Jurkat, Clone E6-1 (cell line): ENCODE results near the gene BRINP2.

Experiments used
- DNase-seq: peaks from one replicate; pipeline ENCODE4 v3.0.0-alpha.2; 2011; ENCODE audit warnings: low read depth, low spot score
- H3K4me3 ChIP-seq: 2 replicates; pipeline ENCODE4 v1.5.1; 2011; ENCODE audit warnings: mild to moderate bottlenecking, low read length, control low read depth, moderate library complexity

Gene BRINP2

DNA sequence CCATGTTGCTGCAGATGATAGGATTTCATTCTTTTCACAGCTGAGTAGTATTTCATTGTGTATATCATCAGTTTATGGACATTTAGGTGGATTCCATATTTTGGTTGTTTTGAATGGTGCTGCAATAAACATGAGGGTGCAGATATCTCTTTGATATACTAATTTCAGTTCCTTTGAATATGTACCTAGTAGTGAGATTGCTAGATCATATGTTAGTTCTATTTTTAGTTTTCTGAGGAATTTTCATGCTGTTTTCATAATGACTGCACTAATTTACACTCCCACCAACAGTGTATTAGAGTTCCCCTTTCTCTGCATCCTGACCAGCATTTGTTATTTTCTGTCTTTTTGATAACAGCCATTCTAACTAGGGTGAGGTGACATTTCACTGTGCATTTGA is 82.1 kb downstream of the BRINP2 start:
- no peak for DNase-seq
- no peak overlapping the region for H3K4me3 ChIP-seq

DNA sequence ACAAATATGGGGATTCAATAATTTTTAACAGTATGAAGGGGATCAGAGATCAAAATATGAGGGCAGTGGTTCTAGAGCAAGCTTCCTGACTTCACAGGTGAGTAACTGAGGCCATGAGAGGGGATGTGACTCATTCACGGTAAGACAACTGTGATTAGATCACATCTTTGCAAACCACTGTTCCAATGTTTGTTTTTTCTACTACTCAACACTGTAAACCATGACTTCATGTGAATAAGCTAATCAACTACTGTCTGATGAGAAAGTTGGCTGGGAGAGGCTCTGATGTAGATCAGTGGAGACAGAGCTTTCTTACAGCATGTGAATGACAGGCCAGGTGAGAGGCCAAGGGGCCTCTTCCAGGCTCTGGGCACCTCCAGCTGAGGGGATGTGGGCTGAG is 84.7 kb downstream of the BRINP2 start:
- no peak for DNase-seq
- H3K4me3 ChIP-seq = no peak overlapping the region

DNA sequence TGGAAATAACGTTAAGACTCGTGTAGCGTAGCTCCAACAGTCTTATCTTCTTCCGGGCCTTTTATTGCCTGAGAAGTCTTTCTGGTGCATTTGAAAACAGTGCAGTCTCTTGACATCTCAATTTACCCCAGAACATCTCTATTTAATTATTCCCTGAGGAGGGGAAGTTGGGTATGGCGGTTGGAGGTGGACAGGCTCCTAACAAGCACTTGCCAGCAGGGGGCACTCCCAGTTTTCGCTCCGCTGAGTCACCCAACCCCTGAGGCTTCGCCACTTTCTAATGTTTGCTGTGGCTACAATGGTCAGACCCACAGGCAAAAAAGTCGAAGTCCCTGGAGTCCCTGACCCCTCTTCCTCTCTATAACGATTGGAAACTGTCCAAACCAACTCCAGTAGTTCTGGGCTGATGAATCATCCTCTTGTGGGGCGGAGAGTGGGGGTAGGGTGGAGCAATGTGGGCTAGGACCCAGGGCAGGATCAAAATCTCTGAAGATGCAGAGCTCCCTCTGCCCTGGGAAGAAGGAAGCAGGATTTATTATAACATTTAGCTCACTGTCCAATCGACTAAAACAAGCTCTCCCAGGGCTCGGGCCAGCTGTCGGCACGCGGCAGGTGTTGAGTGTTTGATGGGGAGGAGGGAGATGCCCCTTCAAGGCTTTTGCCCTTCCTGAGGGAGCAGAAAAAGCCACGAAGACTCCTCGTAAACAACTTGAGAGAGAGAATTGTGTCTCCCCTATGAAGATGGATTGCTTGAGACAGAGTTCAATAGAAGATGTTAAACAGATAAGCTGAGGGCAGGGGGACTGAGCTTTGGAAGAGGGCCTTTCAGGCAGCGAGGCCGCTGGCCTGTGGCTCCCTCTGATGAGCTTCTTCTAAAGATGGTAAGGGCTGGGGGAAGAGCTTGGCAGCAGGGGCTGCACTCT is 85.7 kb downstream of the BRINP2 start:
- DNase-seq = peak; percentile 26
- no peak overlapping the region for H3K4me3 ChIP-seq

DNA sequence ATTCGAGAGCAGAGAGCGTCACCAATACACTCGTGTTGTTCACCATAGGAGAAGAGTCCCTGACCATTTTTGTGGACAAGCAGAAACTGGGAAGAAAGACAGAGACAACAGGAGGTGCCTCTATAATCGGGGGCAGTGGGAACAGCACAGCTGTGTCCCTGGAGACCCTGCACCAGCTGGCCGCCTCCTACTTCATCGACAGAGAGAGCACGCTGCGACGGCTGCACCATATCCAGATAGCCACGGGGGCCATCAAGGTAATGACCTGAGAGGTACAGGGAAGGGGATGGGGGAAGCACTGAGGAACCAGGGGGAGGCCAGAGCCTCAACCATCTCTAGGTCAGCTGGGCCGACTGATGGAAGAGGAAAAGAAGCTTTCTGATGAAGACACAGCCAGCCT is 86.4 kb downstream of the BRINP2 start:
- no peak for DNase-seq
- H3K4me3 ChIP-seq = no peak overlapping the region

DNA sequence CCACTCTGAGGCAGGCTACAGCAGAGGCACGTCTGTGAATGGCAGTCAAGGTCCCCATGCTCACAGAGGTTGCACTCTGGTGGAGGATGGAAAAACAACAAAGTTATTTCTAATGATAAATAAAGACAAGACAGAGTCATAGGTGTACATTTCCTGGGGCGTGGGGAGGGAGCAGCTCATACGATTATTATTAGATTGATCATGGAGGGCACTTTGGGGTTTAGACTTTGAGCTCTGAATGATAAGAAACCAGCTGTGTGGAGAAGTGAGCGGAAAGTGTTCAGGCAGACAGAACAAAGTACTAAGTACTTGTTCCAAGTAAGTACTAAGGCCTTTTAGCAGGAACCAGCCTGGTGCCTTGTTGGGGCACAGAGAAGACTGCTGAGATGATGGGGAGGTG is 86.8 kb downstream of the BRINP2 start:
- no peak overlapping the region for H3K4me3 ChIP-seq
- DNase-seq = no peak

DNA sequence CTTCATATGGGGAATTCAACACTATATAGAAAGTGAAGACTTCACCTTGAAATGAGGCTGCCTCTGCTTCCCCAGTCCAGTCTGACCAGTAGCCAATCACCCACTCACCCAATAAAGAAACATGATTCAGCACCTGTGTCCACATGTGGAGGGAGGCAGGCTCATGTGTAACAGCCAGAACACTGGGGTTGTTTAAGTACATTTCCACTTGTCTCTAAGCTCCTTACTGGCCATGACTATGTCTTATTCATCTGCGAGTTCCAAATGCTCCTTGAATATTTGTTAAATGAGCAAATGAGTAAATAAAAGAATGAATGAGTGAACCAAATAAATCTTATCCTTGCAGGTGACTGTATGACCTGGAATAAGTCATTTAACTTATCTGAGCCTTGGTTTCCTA is 100.1 kb downstream of the BRINP2 start:
- no peak overlapping the region for H3K4me3 ChIP-seq
- DNase-seq = no peak

DNA sequence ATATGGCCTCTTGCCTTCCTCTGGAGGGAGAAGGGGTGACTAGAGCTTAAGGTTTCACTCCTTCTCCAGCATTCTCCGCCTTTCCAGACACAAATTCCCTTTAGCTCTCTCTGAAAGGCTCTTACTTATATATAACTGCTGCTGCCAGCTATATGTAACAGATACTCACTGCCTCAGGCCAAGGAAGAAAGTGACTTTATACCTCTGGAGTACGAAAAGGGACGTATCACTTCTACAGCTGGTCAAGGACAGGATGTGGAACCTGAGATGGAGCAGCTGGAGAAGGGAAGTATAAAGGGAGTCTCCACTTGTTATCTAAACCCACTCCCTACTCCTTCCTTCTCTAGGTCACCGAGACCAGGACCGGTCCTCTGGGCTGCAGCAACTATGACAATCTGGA is 102.4 kb downstream of the BRINP2 start:
- no peak for DNase-seq
- H3K4me3 ChIP-seq = no peak overlapping the region

DNA sequence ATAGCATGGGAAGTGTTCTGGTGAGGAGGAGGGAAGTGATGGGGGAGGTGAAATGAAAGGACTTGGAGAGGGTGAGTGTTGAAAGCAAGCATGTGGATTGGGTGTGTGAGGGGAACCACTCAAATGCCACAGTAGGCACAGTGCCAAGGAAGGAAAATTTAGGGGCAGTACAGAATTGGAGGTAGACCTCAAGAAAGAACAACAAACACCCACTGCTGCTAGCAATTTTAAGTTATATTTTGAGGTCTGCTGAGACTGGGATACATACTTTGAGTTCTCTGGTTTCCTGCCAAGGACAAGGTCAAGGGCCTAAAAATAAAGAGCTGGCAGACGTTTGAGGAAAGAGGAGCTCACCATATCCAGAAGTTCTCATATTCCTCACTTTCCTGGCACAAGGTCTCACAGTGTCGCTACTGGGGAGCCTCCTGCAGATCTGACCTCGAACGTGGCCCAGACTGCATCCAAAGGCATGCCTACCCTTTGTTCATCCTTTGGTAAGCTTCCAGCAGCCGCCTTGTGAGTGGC is 104.0 kb downstream of the BRINP2 start:
- H3K4me3 ChIP-seq = no peak overlapping the region
- DNase-seq = no peak

DNA sequence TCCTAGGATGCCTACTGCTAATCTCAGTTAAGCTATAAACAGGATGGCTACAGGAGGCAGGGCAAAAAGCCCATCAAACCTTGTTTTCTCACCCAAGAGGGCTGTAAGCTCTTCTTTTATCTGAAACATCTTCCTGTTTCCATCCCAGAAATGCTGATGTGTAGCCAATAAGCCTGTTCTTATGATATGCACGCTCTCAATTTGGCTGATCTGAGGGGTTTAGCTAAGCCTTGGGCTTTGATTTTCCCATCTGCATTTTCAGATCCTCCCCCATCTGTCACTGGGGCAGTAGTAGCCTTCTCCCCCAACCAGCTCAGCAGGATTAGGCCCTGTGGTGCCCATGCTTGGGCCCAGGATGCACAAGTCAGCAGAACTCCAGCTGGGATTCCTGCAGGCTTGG is 105.0 kb downstream of the BRINP2 start:
- DNase-seq = no peak
- no peak overlapping the region for H3K4me3 ChIP-seq

DNA sequence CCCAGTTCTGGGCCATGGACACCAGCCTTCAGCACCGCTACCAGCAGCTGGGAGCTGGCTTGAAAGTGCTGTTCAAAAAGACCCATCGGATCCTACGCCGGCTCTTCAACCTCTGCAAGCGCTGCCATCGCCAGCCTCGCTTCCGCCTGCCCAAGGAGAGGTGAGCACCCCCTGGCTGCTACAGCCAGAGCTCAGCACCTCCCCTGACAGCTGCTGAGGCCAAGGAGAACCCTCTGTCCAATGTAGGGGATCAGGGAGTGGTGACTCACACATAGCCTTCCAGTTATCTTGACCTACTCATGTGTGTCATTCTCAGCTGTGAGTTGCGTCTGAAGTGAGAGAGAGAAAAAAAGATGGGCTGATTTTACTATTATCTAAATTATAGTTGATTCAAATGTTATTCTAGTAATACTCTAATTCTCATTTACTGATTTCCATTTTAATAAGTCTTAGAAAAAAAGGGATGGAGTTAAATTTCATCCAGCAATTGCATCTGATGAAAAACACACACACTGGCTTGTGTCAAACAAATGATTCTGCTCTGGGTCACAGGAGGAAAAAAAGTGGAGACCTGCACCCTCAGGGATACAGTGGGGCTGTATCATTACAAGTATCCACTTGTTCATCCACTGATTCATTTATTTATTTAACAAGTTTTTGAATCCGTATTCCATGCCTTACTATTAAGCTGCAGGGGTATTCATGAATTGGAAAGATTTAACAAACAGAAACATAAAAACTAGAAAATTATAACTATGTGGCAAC is 108.0 kb downstream of the BRINP2 start:
- no peak overlapping the region for H3K4me3 ChIP-seq
- no peak for DNase-seq

DNA sequence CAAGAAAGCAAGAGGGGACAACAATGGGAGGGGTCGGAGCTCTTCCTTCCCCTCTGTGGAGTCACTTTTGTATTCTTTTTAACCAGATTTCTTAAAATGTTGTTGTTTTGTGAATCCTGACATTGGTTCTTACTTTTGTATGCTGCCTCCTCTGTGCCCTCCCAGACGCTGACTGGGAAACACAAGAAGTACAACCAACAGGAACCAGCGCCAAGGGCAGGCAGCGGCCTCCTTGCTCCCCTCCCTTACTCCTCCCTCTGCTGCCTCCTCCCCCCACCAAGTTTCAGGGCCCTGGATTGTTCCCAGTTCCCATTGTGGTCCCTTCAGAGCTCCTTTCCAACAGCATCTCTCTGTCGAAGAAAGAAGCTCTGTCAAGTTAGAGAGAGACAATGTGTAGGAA is 111.1 kb downstream of the BRINP2 start:
- no peak overlapping the region for H3K4me3 ChIP-seq
- no peak for DNase-seq

DNA sequence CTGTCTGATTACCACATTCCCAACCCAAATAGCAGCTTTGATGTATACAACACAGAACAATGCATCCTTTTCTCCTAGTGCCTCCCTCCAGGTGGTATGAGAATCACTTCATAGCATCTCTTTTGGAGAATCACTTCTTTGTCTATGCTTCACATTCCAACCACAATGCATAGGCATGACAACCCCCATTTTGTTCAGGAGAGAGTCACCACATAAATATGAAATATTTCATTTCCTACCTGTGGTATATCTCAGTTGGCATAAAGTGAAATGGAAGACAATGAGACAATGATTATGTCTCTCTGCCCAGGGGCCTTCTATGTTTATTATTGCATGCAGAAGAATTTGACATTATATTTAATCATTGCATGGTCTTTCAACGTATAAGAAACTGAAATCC is 112.2 kb downstream of the BRINP2 start:
- no peak for DNase-seq
- no peak overlapping the region for H3K4me3 ChIP-seq

DNA sequence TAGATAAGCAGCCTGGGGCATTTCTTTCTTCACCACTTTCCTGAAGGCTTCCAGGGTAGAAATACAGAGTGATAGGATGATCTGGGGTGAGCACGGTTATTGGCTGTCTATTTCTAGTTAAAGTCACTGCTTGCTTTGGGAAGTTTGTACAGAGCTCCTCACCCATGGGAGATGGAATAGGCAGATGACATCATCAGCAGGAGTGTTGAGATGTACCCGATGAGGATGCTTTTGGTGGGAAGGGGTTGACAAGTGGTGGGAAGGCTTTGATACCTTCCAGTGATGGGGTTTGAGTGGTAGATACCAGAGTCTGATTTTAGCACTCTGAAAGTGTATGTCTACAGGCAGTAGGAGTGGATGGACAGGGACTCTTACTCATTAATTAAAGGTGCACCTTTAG is 112.6 kb downstream of the BRINP2 start:
- no peak for DNase-seq
- no peak overlapping the region for H3K4me3 ChIP-seq

DNA sequence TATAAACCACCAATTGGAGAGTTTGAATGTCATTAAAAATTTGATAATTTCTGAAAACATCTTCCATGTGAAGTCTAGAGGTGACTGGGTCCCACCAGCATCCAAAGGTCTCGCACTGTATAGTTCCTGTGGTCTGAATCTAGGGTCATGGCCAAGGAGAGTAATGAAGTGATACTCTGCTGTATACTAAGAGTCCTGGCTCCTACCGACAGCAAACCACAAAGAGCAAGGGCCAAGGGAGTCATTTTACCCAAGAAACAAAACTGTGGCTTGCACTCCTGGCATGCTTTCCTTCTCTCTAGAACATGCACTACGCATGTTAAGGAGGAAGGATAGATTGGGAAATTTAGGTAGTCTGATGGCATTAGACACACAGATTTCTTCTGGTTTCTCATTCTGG is 115.6 kb downstream of the BRINP2 start:
- no peak overlapping the region for H3K4me3 ChIP-seq
- DNase-seq = no peak

DNA sequence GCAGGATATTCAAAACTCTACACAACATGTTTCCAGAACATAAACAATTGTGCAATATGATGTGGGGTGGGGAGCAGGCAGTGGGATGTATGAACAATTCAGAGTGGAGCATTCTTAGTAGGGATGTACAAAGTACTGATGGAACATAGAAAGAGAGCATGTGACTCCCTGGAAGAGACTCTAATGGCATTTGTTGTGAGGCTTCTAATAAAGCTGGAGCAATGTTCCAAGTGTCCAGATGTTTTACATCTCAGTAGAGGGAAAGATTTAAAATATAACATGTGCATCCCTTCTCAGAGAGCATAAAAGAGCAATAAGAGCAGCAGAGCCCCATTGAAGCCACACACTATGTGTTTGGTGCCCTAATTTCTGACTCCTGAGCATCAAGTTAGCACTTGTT is 116.5 kb downstream of the BRINP2 start:
- no peak for DNase-seq

DNA sequence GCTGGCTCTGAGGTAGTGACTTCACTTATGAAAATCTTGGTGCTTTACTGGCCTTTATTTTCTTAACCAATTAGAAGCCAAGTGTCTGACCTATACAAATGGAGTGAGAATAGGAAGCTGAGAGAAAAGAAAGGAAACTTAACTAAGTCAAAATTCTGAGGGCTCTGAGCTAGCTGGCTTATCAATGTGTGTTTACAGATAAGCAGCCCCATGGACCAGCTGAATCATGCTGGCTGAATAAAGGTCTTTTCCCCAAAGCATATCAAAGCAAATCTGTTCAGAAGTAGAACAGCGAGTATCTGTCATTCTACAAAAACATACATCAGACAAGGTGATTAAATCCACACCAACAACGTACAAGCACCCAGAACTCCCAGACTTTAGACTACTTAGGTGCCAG is 117.2 kb downstream of the BRINP2 start:
- no peak for DNase-seq
- no peak overlapping the region for H3K4me3 ChIP-seq

More for the DNA sequence above, 116.5 kb downstream of the BRINP2 start:
- no peak overlapping the region for H3K4me3 ChIP-seq

DNA sequence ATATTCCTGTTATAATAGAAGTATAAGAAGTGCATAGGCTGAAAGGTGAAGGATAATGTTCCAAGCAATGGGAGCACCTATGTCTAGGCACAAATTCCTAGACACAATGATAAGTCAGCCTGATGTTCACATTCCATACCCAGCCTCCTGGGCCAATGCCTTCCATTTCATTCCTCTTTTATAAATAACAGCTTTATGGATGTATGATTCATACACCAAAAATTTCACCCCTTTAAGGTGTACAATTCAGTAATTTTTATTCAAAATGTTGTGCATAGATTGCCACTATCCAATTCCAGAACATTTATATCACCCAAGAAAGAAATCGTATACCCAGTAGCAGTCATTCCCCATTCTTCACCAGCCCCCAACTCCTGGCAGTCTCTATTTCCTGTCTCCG is 118.8 kb downstream of the BRINP2 start:
- no peak overlapping the region for H3K4me3 ChIP-seq
- DNase-seq = no peak

DNA sequence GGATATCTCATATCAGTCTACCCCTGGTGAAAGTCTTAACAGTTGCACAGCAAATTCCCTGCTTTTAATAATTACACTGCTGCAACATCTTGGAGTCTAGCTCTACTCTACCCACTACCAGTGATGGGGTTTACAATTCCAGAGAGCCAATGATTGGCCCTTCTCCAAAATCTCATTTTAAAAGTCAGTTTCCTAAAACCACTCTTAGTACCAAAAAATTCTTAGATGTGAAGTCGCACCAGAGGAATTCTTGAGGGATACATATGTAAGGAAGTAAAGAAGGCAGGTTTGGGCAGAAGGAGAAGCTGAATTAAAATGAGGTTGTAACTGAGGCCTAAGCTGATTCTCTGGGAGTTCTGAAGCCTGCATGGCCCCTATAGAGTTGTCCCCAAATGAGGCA is 129.7 kb downstream of the BRINP2 start:
- no peak overlapping the region for H3K4me3 ChIP-seq
- no peak for DNase-seq

DNA sequence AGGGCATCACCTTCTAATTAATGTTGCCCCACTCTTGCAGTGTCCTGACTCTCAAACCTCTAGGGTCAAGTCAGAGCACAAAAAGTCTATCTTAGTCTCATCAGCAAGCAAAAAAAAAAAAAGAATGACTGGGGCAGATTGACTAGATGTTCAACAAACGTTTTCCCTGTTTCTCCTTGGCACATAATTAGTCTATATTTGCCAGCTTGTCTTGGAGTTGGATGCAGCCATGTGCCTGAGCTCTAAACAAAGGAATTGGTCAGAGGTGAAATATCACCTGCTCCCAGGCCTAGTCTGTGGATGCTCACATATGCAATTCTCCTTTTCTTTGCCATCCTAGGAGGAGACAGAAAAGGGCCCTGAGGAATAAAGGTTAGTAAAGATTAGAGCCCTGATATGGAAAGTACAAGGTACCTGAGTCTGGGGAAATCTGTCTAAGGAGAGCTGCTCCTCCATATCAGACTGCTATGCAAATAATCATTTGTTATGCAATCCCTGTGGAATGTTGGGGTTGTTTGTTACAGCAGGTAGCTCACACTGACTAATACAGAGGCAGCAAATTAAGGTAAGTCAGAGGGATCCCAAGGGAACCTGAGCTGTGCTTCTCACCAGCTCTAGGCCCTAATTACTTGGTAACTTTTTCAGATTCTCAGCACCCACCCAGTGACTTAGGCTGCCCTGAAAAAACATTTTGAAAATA is 130.8 kb downstream of the BRINP2 start:
- H3K4me3 ChIP-seq = no peak overlapping the region
- no peak for DNase-seq
